ENCODE data around the gene TPRN. TPM values are rescaled to one million over a fixed set of nuclear protein-coding genes. Genes with fewer than 3 reads are reported as not detected.

The TPRN gene
- total RNA-seq, 2 donors from 2014 or later: 7.6 to 11.4 TPM

- intact Hi-C loops (cut with DNase I): no loop called here
- DNase-seq (peak; percentile 69), ATAC-seq (peak; percentile 33 to 70)
Observed at GRCh38 chr9:137217276-137218211, 17.0 kb upstream of the TPRN start.

GRCh38 chr9:137216188-137216965 lies 15.8 kb upstream of the TPRN start:
- DNase-seq: no peak
- ATAC-seq: no peak
- intact Hi-C loops (cut with DNase I): no loop called here

- intact Hi-C loops (cut with DNase I): no loop called here
- DNase-seq (no peak), ATAC-seq (no peak)
Observed at GRCh38 chr9:137215196-137215986, 14.8 kb upstream of the TPRN start.

GRCh38 chr9:137214620-137215019 lies 14.1 kb upstream of the TPRN start:
- ATAC-seq: no peak
- intact Hi-C loops (cut with DNase I): no loop called here
- no peak for DNase-seq

GRCh38 chr9:137213160-137214060 lies 12.9 kb upstream of the TPRN start:
- ATAC-seq: no peak
- intact Hi-C loops (cut with DNase I): no loop called here
- DNase-seq: no peak

- DNase-seq (no peak), ATAC-seq (no peak)
- intact Hi-C loops (cut with DNase I): no loop called here
Observed at GRCh38 chr9:137212520-137212919, 12.0 kb upstream of the TPRN start.

- intact Hi-C loops (cut with DNase I): no loop called here
- no peak for ATAC-seq
- no peak for DNase-seq
Observed at GRCh38 chr9:137211532-137211931, 11.0 kb upstream of the TPRN start.

GRCh38 chr9:137206602-137207001 lies 6.1 kb upstream of the TPRN start:
- intact Hi-C loops (cut with DNase I): no loop called here
- DNase-seq (no peak), ATAC-seq (no peak)

- intact Hi-C loops (cut with DNase I): no loop called here
- ATAC-seq: peak; percentile 72 to 76
Observed at GRCh38 chr9:137205126-137206069, 4.9 kb upstream of the TPRN start, which contains the start of the genes NDOR1 and TMEM203. NDOR1 (plus strand) TSS chr9:137205700; CDS start chr9:137205778, 78 bp downstream. TMEM203 (minus strand) TSS chr9:137205648; CDS start chr9:137205414, 234 bp downstream.

GRCh38 chr9:137204731-137205125 lies 4.2 kb upstream of the TPRN start:
- DNase-seq: no peak
- intact Hi-C loops (cut with DNase I): no loop called here
- ATAC-seq: no peak

More at GRCh38 chr9:137205126-137206069, 4.9 kb upstream of the TPRN start, which contains the start of the genes NDOR1 and TMEM203:
- peak; percentile 94 for DNase-seq

GRCh38 chr9:137202966-137203365 lies 2.4 kb upstream of the TPRN start:
- DNase-seq (no peak), ATAC-seq (no peak)
- intact Hi-C loops (cut with DNase I): no loop called here

GRCh38 chr9:137201205-137201868 lies 796 bp upstream of the TPRN start:
- no peak for ATAC-seq

GRCh38 chr9:137199411-137200121 lies 975 bp downstream of the TPRN start:
- intact Hi-C loops (cut with DNase I): no loop called here
- DNase-seq (no peak), ATAC-seq (no peak)

More at GRCh38 chr9:137201205-137201868, 796 bp upstream of the TPRN start:
- DNase-seq: no peak
- intact Hi-C loops (cut with DNase I): no loop called here

GRCh38 chr9:137198902-137199283 lies 1.6 kb downstream of the TPRN start:
- intact Hi-C loops (cut with DNase I): no loop called here
- DNase-seq (no peak), ATAC-seq (no peak)

GRCh38 chr9:137198051-137198901 lies 2.3 kb downstream of the TPRN start:
- ATAC-seq (no peak), DNase-seq (no peak)
- intact Hi-C loops (cut with DNase I): no loop called here
